ENCODE measurements around the gene NCOA6.

- TF ChIP-seq CTCF (IDR thresholded peaks at IDR 0.05) (no peak), POLR2A (IDR thresholded peaks at IDR 0.05) (no peak)
These were observed 38.0 kb upstream of the NCOA6 start for GRCh38 chr20:34863421-34863965.

Measured in thyroid gland (tissue), 4 donors.